ENCODE measurements around the gene FAXC. TPM values are rescaled to one million over a fixed set of nuclear protein-coding genes. Genes with fewer than 3 reads are reported as not detected.
"Not testable (repeated sequence)": the region's sequence is repeated elsewhere in the genome, so short reads cannot be mapped to it uniquely, and the experiment has no call there.

FAXC gene
- total RNA-seq, 1 donor from 2014 or later = 2.5 TPM

DNA sequence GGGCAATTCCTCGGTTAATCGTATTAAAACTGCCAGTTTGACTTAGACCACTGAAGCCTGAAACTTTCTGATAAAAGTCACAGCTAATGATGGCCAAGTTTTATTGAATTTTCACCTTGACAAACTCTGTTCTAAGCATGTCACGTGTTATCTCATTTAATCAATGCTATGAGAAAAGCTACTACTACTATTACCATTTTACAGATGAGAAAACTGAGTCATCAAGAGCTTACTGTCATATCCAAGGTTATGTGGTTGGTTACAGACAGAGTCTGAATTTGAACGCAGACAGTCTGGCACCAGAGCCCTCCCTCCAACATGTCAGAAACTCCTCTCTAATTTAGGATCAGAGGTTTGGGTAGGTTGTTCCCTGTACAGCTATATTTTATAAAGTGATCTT lies 4.3 kb downstream of the FAXC start:
- H3K4me1 Mint-ChIP-seq (ENCODE audit: unreplicated experiment) = peaks cover 25% of the 10 kb centered on the region
- H3K9me3 Mint-ChIP-seq (ENCODE audit: unreplicated experiment) = no peaks in the 10 kb centered on the region
- no peaks in the 10 kb centered on the region for H3K36me3 Mint-ChIP-seq (ENCODE audit: unreplicated experiment)
- no peak for TF ChIP-seq CTCF (IDR thresholded peaks at IDR 0.05)
- no peaks in the 10 kb centered on the region for H3K27me3 Mint-ChIP-seq (ENCODE audit: unreplicated experiment)
- H3K27ac Mint-ChIP-seq (ENCODE audit: unreplicated experiment) = no peak overlapping the region
- H3K4me3 Mint-ChIP-seq (ENCODE audit: unreplicated experiment) = no peak overlapping the region
- no peak for DNase-seq (ENCODE audit: extremely low spot score, unreplicated experiment)

DNA sequence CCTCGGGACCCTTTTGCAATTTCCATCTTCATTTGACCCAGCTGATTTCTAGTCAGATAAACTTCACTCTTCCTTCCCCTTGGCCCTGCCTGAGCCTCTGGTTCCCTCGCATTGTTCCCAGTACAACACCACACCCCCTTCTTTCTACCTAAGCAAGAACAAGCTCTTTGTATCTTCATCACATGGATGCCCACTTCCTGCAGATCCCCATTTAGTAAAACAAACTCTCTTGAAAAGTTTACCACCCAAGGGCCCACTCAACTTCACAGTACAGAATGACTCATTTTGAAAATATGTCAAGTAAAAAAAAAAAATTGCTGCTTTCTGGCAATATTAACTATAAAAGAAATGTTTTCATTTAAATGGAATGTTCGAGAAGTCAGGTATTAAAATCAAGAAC lies 5.2 kb downstream of the FAXC start:
- no peak for TF ChIP-seq CTCF (IDR thresholded peaks at IDR 0.05)
- DNase-seq (ENCODE audit: extremely low spot score, unreplicated experiment) = no peak
- H3K27ac Mint-ChIP-seq (ENCODE audit: unreplicated experiment) = peak overlapping the region; percentile 6
- no peak overlapping the region for H3K4me3 Mint-ChIP-seq (ENCODE audit: unreplicated experiment)
- peaks cover 24% of the 10 kb centered on the region for H3K4me1 Mint-ChIP-seq (ENCODE audit: unreplicated experiment)
- no peaks in the 10 kb centered on the region for H3K9me3 Mint-ChIP-seq (ENCODE audit: unreplicated experiment)
- H3K36me3 Mint-ChIP-seq (ENCODE audit: unreplicated experiment) = no peaks in the 10 kb centered on the region
- H3K27me3 Mint-ChIP-seq (ENCODE audit: unreplicated experiment) = no peaks in the 10 kb centered on the region

DNA sequence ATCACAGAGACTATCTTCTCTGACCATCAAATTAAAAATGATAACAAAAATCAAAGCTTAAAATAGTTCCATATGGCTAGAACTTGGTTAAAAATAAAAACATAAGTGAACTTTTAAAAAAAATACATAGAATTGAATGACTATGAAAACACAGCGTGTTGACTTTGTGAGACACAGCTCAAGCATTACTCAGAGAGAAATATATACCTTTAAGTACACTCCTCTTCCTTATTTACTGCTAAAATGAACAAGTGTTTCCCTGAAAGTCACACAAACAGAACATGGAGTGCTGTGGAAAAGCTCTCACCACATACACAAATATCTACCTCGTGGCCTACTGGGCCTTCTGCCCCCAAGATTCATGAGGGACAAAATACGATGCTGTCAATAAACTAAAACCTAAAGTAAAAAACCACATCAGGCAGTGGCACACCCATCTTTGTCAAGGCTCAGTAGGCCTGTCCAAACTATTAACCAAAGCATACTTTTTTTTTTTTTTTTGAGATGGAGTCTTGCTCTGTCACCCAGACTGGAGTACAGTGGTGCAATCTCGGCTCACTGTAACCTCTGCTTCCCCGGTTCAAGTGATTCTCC lies 7.5 kb downstream of the FAXC start:
- TF ChIP-seq CTCF (IDR thresholded peaks at IDR 0.05) = no peak
- Mint-ChIP-seq H3K27me3 (ENCODE audit: unreplicated experiment) (no peaks in the 10 kb centered on the region), H3K4me1 (ENCODE audit: unreplicated experiment) (peaks cover 23% of the 10 kb centered on the region), H3K9me3 (ENCODE audit: unreplicated experiment) (no peaks in the 10 kb centered on the region), H3K27ac (ENCODE audit: unreplicated experiment) (no peak overlapping the region), H3K4me3 (ENCODE audit: unreplicated experiment) (no peak overlapping the region), H3K36me3 (ENCODE audit: unreplicated experiment) (no peaks in the 10 kb centered on the region)
- DNase-seq (ENCODE audit: extremely low spot score, unreplicated experiment) = no peak

DNA sequence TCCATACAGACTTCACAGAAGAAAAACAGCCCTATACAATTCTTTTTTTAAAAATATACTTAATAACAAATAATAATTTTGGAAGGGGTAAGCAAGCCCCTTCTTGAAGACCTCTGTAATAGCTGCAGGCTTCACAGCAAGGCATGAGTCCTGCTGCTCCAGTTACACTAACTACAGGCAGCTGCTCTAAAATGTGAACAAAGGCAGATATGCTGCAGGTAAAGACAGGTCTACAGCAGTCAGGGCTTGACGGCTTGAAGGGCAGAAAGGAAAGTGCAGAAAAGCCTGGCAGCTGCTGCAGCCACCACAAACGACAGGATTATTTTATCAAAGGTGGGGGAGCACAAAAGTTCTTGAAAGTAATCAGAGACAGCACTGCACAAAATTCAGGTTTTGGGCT lies 11.3 kb downstream of the FAXC start:
- Mint-ChIP-seq H3K4me3 (ENCODE audit: unreplicated experiment) (no peak overlapping the region), H3K9me3 (ENCODE audit: unreplicated experiment) (no peaks in the 10 kb centered on the region), H3K36me3 (ENCODE audit: unreplicated experiment) (no peaks in the 10 kb centered on the region), H3K27me3 (ENCODE audit: unreplicated experiment) (no peaks in the 10 kb centered on the region), H3K4me1 (ENCODE audit: unreplicated experiment) (peaks cover 14% of the 10 kb centered on the region), H3K27ac (ENCODE audit: unreplicated experiment) (no peak overlapping the region)
- DNase-seq (ENCODE audit: extremely low spot score, unreplicated experiment) = no peak
- no peak for TF ChIP-seq CTCF (IDR thresholded peaks at IDR 0.05)

GRCh38 chr6:99335298-99335697 lies 14.2 kb downstream of the FAXC start:
- DNase-seq (ENCODE audit: extremely low spot score, unreplicated experiment); H3K36me3 Mint-ChIP-seq (ENCODE audit: unreplicated experiment); H3K4me1 Mint-ChIP-seq (ENCODE audit: unreplicated experiment); H3K9me3 Mint-ChIP-seq (ENCODE audit: unreplicated experiment); H3K27ac Mint-ChIP-seq (ENCODE audit: unreplicated experiment); H3K4me3 Mint-ChIP-seq (ENCODE audit: unreplicated experiment); H3K27me3 Mint-ChIP-seq (ENCODE audit: unreplicated experiment): not testable (repeated sequence)
